GM12875 (cell line): ENCODE results near the gene C10orf120.

Experiments used
- H3K4me3 ChIP-seq: one replicate; pipeline ENCODE4 v1.5.1; 2011; ENCODE audit warnings: low read depth, low read length, control low read depth
- TF ChIP-seq, protein P1 (sequence below): IDR thresholded peaks from 2 replicates; pipeline ENCODE4 v1.5.1; 2011; ENCODE audit warnings: low read depth, mild to moderate bottlenecking, control low read depth, inconsistent platforms, low read length, moderate library complexity, borderline replicate concordance; ENCODE audit not compliant: insufficient read depth

C10orf120 gene

DNA sequence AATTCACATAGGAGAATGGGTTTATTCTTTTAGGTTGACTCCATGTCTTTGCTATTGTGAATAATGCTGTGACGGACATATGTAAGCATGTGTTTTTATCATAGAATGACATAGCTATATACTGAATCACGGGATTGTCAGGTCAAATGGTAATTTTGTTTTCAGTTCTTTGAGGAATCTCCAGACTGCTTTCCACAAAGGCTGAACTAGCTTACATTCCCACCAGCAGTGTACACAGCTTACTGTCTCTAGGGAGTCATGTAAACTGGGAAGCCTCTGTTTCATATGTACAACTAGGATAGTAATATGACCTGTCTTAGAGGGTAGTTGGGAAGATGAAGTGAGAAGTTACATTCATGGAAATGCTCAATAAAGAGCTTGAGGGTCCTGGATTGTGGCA, 6.8 kb upstream of the C10orf120 start:
- TF ChIP-seq, protein P1, sequence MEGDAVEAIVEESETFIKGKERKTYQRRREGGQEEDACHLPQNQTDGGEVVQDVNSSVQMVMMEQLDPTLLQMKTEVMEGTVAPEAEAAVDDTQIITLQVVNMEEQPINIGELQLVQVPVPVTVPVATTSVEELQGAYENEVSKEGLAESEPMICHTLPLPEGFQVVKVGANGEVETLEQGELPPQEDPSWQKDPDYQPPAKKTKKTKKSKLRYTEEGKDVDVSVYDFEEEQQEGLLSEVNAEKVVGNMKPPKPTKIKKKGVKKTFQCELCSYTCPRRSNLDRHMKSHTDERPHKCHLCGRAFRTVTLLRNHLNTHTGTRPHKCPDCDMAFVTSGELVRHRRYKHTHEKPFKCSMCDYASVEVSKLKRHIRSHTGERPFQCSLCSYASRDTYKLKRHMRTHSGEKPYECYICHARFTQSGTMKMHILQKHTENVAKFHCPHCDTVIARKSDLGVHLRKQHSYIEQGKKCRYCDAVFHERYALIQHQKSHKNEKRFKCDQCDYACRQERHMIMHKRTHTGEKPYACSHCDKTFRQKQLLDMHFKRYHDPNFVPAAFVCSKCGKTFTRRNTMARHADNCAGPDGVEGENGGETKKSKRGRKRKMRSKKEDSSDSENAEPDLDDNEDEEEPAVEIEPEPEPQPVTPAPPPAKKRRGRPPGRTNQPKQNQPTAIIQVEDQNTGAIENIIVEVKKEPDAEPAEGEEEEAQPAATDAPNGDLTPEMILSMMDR: no peak
- no peak overlapping the region for H3K4me3 ChIP-seq

- TF ChIP-seq, protein P1: peak; percentile 89
- no peak overlapping the region for H3K4me3 ChIP-seq
These were observed 4.1 kb upstream of the C10orf120 start for GRCh38 chr10:122703483-122704448.

GRCh38 chr10:122702275-122702674, 2.6 kb upstream of the C10orf120 start:
- TF ChIP-seq, protein P1: no peak
- no peak overlapping the region for H3K4me3 ChIP-seq

DNA sequence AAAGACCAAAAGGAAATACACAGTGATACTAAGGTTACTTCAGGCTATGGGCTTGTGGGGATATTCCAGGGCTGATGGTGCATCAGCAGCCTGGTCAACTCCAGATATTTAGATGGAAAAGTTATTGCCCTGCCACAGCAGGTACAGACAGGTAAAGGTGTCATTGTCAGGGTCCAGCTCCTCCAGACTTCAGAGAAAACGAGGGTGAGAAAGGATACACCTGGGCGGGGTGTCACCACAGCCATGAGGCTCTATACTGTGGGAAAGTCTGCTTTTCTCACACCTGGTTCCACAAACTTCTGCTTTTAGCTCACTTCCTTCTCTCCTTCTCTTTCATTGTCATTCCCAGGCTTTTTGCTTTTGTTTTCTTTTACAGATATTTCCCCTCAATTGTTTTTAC, 2.0 kb upstream of the C10orf120 start:
- TF ChIP-seq, protein P1: no peak
- no peak overlapping the region for H3K4me3 ChIP-seq

GRCh38 chr10:122696687-122697086, 3.0 kb downstream of the C10orf120 start:
- H3K4me3 ChIP-seq: no peak overlapping the region
- TF ChIP-seq, protein P1: no peak

DNA sequence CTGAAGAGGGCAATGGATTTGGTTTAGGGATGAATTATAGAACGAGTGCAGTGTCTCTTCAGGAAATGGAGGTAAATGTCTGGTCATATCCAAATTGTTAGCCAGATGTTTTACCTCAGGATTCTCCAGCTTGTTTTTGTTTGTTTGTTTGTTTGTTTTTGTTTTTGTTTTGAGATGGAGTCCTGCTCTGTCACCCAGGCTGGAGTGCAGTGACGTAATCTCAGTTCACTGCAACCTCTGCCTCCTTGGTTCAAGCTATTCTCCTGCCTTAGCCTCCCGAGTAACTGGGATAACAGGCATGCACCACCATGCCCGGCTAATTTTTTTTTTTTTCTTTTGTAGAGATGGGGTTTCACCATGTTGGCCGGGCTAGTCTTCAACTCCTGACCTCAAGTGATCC, 6.9 kb downstream of the C10orf120 start:
- H3K4me3 ChIP-seq: no peak overlapping the region
- TF ChIP-seq, protein P1: no peak
